HEK293T (cell line): ENCODE measurements around the gene CLEC2B.

Experiments
- CTCF ChIA-PET: fragments of 350-600 bp; formaldehyde crosslinking; extraction: SDS; loops from one replicate; lab custom pipeline; 2021; ENCODE audit warnings: antibody characterized with exemption, inconsistent platforms; lab: Yijun Ruan, JAX
- POLR2A ChIA-PET: fragments of 350-600 bp; formaldehyde crosslinking; extraction: SDS; loops from one replicate; lab custom pipeline; 2020; ENCODE audit warnings: antibody characterized with exemption, inconsistent platforms; lab: Yijun Ruan, JAX
- DNase-seq: peaks from one replicate; pipeline ENCODE4 v3.0.0; 2012; ENCODE audit warnings: mixed read lengths; ENCODE audit errors: extremely low spot score
- ARNT ChIP-seq: fragments of 450-650 bp; IDR thresholded peaks from 2 replicates; pipeline ENCODE4 v1.6.1; 2017; ENCODE audit warnings: mild to moderate bottlenecking
- BHLHE40 ChIP-seq: fragments of 450-650 bp; IDR thresholded peaks from 2 replicates; pipeline ENCODE4 v1.6.1; 2016; ENCODE audit warnings: mild to moderate bottlenecking, moderate library complexity, borderline replicate concordance
- CTBP1 ChIP-seq: fragments of 450-650 bp; IDR thresholded peaks from 2 replicates; pipeline ENCODE4 v1.6.1; 2016; ENCODE audit warnings: borderline replicate concordance
- ELF4 ChIP-seq: fragments of 450-650 bp; IDR thresholded peaks from 2 replicates; pipeline ENCODE4 v1.6.1; 2017; ENCODE audit warnings: antibody characterized with exemption
- FOXA1 ChIP-seq: fragments of 450-650 bp; IDR thresholded peaks from 2 replicates; pipeline ENCODE4 v1.6.1; 2016; ENCODE audit warnings: mild to moderate bottlenecking
- FOXK2 ChIP-seq: fragments of 450-650 bp; IDR thresholded peaks from 2 replicates; pipeline ENCODE4 v1.6.1; 2016; ENCODE audit warnings: mild to moderate bottlenecking
- FOXM1 ChIP-seq: fragments of 450-650 bp; IDR thresholded peaks from 2 replicates; pipeline ENCODE4 v1.6.1; 2017; ENCODE audit warnings: mild to moderate bottlenecking, borderline replicate concordance
- HDGF ChIP-seq: fragments of 450-650 bp; IDR thresholded peaks from 2 replicates; pipeline ENCODE4 v1.6.1; 2017; ENCODE audit warnings: antibody characterized with exemption, borderline replicate concordance
- L3MBTL2 ChIP-seq: fragments of 450-650 bp; conservative IDR thresholded peaks from 2 replicates; pipeline ENCODE4 v1.6.1; 2016; ENCODE audit warnings: mild to moderate bottlenecking
- LEF1 ChIP-seq: fragments of 450-650 bp; IDR thresholded peaks from 2 replicates; pipeline ENCODE4 v1.6.1; 2017; ENCODE audit warnings: mild to moderate bottlenecking, borderline replicate concordance
- NFRKB ChIP-seq: fragments of 450-650 bp; IDR thresholded peaks from 2 replicates; pipeline ENCODE4 v1.6.1; 2016; ENCODE audit warnings: mild to moderate bottlenecking, moderate library complexity
- PKNOX1 ChIP-seq: fragments of 450-650 bp; IDR thresholded peaks from 2 replicates; pipeline ENCODE4 v1.6.1; 2016
- SP1 ChIP-seq: fragments of 450-650 bp; IDR thresholded peaks from 2 replicates; pipeline ENCODE4 v1.6.1; 2017
- SUZ12 ChIP-seq: fragments of 450-650 bp; IDR thresholded peaks from 2 replicates; pipeline ENCODE4 v1.6.1; 2016; ENCODE audit warnings: mild to moderate bottlenecking
- TARDBP ChIP-seq: fragments of 450-650 bp; IDR thresholded peaks from 2 replicates; pipeline ENCODE4 v1.6.1; 2016
- ZNF384 ChIP-seq: fragments of 450-650 bp; IDR thresholded peaks from 2 replicates; pipeline ENCODE4 v1.6.1; 2016

Gene CLEC2B

GRCh38 chr12:9856151-9856550 lies 13.0 kb downstream of the CLEC2B start:
- no peak for TF ChIP-seq BHLHE40
- TF ChIP-seq SP1, result no peak
- ChIA-PET CTCF (no interaction called here), POLR2A (no interaction called here)
- DNase-seq, result no peak

GRCh38 chr12:9851927-9852326 lies 17.2 kb downstream of the CLEC2B start:
- no peak for DNase-seq
- TF ChIP-seq FOXM1 (no peak), TARDBP (no peak), FOXA1 (no peak), ZNF384 (no peak), ARNT (no peak)
- CTCF ChIA-PET, result no interaction called here
- POLR2A ChIA-PET, result no interaction called here

GRCh38 chr12:9851050-9851449 lies 18.1 kb downstream of the CLEC2B start:
- no peak for DNase-seq
- ChIA-PET CTCF (no interaction called here), POLR2A (no interaction called here)
- TF ChIP-seq LEF1 (no peak), HDGF (no peak), BHLHE40 (no peak), ELF4 (no peak), L3MBTL2 (no peak), ARNT (no peak), PKNOX1 (no peak)

DNA sequence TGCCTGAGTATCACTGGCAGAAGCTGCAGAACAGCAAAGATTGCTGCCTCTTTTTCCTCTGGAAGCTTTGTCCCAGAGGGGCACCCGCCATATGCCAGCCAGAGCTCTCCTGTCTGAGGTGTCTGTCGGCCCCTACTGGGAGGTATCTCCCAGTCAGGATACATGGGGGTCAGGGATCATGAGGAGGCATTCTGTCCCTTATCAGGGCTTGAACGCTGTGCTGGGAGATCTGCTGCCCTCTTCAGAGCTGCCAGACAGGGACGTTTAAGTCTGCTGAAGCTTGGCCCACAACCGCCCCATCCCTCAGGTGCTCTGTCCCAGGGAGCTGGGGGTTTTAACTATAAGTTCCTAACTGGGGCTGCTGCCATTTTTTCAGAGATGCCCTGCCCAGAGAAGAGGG lies 20.3 kb downstream of the CLEC2B start:
- ChIA-PET POLR2A (no interaction called here), CTCF (no interaction called here)
- no peak for TF ChIP-seq SUZ12
- no peak for TF ChIP-seq L3MBTL2
- TF ChIP-seq SP1, result no peak
- no peak for TF ChIP-seq CTBP1
- TF ChIP-seq FOXM1, result no peak
- TF ChIP-seq FOXA1, result no peak
- no peak for TF ChIP-seq ELF4
- no peak for TF ChIP-seq HDGF
- TF ChIP-seq NFRKB, result no peak
- TF ChIP-seq ZNF384, result no peak
- no peak for TF ChIP-seq ARNT
- no peak for TF ChIP-seq BHLHE40
- no peak for TF ChIP-seq TARDBP
- no peak for TF ChIP-seq PKNOX1
- DNase-seq, result no peak

DNA sequence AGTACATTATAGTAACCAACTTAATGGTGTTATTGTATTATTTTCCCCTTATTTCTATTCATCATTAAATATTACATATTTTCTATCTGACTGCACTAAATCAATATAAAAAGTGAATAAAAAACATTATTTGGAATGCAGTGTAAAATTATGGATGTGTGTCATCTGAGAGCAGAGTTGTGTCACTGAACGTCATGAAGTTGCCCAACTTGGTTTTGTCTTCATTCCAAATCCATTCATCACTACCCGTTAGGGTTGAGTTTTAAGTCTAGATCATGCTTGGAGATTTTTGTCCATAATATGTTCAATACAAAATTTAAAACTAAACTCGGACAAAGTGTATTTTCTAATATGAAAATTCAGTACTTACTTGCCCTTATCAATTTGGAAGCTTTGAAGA lies 25.7 kb downstream of the CLEC2B start:
- POLR2A ChIA-PET, result no interaction called here
- no peak for TF ChIP-seq NFRKB
- TF ChIP-seq BHLHE40, result no peak
- no peak for TF ChIP-seq HDGF
- TF ChIP-seq LEF1, result no peak
- TF ChIP-seq ARNT, result no peak
- no peak for TF ChIP-seq L3MBTL2
- TF ChIP-seq FOXA1, result no peak
- TF ChIP-seq SP1, result no peak
- TF ChIP-seq CTBP1, result no peak
- TF ChIP-seq ZNF384, result no peak
- TF ChIP-seq PKNOX1, result no peak
- no peak for TF ChIP-seq FOXK2
- TF ChIP-seq ELF4, result no peak
- TF ChIP-seq SUZ12, result no peak
- TF ChIP-seq FOXM1, result no peak
- CTCF ChIA-PET, result no interaction called here
- DNase-seq, result no peak

DNA sequence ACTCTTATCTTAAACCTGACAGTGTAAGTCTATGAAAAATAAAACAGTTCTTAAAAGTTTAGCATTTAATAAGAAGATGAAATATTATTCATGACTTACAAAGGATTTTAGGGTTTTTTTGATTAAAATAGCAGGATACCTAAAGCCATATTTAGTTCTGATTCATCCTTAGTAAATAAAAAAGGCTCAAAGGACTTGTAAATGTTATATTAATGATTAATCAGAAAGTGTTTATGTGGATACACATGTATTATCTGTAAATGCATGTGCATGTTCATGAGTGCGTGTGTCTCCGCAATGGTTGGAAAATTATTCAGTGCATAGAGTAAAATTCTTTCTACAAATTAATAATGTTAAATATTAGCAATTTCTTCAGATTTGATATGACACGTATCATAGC lies 37.4 kb downstream of the CLEC2B start:
- DNase-seq, result no peak
- no peak for TF ChIP-seq BHLHE40
- no peak for TF ChIP-seq LEF1
- CTCF ChIA-PET, result no interaction called here

DNA sequence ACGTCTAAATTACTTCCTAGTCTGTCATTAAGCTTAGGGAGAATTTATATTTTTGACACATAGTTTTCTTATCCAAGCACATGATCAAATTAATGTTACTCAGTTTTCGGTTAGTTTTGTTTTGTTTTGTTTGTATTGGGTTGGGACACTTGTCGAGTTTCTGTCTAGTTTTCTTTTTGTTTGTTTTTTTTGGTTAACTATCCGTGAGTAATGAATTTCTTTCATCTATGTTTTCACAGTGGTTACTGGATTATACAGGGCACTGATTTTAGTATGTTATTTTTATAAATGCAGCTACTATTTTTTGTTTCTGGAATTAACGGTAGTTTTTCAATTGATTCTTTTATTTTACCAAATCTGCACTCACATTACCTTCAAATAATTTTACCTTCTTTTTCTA lies 39.2 kb downstream of the CLEC2B start:
- ChIA-PET CTCF (interaction anchor here (0.6 kb wide), 1 partner anchor 87 kb away, joined by 3 read pairs; no protein-coding TSS in a partner anchor), POLR2A (no interaction called here)
- DNase-seq, result no peak
- TF ChIP-seq SP1 (no peak), FOXK2 (no peak), HDGF (no peak), FOXA1 (no peak), L3MBTL2 (no peak), SUZ12 (no peak), ARNT (no peak), BHLHE40 (no peak), TARDBP (no peak), ELF4 (no peak), NFRKB (no peak)

More for the DNA sequence above, 37.4 kb downstream of the CLEC2B start:
- POLR2A ChIA-PET, result no interaction called here
